Ishikawa (cell line): ENCODE results near the gene FBXW5.

ENCODE experiments used
- CEBPB ChIP-seq: IDR thresholded peaks from 2 replicates; pipeline ENCODE4 v1.6.1; 2012
- CREB1 ChIP-seq: IDR thresholded peaks from 2 replicates; pipeline ENCODE4 v1.6.1; 2012; ENCODE audit warnings: low read depth
- EGR1 ChIP-seq: IDR thresholded peaks from 2 replicates; pipeline ENCODE4 v1.6.1; 2012
- EP300 ChIP-seq: IDR thresholded peaks from 2 replicates; pipeline ENCODE4 v1.6.1; 2012; ENCODE audit warnings: borderline replicate concordance
- FOXM1 ChIP-seq: IDR thresholded peaks from 2 replicates; pipeline ENCODE4 v1.6.1; 2012; ENCODE audit warnings: low read depth, borderline replicate concordance
- NFIC ChIP-seq: IDR thresholded peaks from 2 replicates; pipeline ENCODE4 v1.6.1; 2012
- RAD21 ChIP-seq: IDR thresholded peaks from 2 replicates; pipeline ENCODE4 v1.6.1; 2012; ENCODE audit warnings: low read depth
- TAF1 ChIP-seq: IDR thresholded peaks from 2 replicates; pipeline ENCODE4 v1.6.1; 2012; ENCODE audit warnings: low read depth, mild to moderate bottlenecking
- TCF12 ChIP-seq: IDR thresholded peaks from 2 replicates; pipeline ENCODE4 v1.6.1; 2012; ENCODE audit warnings: low read depth
- TEAD4 ChIP-seq: IDR thresholded peaks from 2 replicates; pipeline ENCODE4 v1.6.1; 2012
- YY1 ChIP-seq: IDR thresholded peaks from 2 replicates; pipeline ENCODE4 v1.6.1; 2012; ENCODE audit warnings: low read depth
- ZBTB7A ChIP-seq: IDR thresholded peaks from 2 replicates; pipeline ENCODE4 v1.6.1; 2012; ENCODE audit warnings: low read depth
- TF ChIP-seq, protein P1 (sequence below): IDR thresholded peaks from 2 replicates; pipeline ENCODE4 v1.6.1; 2012
- TF ChIP-seq, protein P2 (sequence below): IDR thresholded peaks from 2 replicates; pipeline ENCODE4 v1.6.1; 2012
- TF ChIP-seq, protein P3 (sequence below): IDR thresholded peaks from 2 replicates; pipeline ENCODE4 v1.6.1; 2012; ENCODE audit warnings: low read depth, mild to moderate bottlenecking

The FBXW5 gene

DNA sequence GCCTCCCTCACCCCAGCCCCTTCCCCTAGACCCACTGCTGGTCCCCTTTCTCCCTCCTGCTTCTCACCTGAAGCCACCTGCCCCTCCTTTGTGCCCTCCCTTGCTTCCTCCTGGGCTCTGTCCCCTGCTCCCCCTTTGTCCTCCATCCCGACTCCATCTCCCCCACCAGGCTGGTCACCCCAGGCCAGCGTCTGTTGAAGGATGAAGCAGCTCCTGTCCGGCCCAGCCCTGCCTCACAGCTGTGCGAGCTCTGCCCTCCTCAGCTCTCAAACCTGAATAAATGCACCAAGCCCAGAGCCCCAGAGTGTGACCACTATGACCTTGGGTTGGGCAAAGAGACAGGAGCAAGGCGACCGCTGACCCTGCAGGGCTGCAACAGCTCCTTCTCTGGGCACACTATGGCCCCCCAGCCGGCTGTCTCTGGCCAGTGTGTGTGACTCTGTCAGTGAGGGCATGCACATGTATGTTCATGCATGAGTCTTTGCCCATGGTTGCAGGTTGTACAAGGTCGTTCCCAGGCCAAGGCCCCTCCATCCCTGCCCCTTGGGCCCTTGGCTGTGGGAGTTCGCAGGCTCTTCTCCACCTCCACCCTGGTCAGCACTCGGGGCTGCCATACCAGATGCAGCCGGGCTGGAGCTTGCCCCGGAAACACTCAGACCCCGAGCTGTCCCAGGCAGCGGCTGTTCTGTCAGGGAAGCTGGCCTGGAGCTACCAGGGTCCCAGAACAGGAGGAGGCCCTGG, 10.8 kb upstream of the FBXW5 start:
- TF ChIP-seq EP300, result no peak
- TF ChIP-seq TAF1, result no peak

DNA sequence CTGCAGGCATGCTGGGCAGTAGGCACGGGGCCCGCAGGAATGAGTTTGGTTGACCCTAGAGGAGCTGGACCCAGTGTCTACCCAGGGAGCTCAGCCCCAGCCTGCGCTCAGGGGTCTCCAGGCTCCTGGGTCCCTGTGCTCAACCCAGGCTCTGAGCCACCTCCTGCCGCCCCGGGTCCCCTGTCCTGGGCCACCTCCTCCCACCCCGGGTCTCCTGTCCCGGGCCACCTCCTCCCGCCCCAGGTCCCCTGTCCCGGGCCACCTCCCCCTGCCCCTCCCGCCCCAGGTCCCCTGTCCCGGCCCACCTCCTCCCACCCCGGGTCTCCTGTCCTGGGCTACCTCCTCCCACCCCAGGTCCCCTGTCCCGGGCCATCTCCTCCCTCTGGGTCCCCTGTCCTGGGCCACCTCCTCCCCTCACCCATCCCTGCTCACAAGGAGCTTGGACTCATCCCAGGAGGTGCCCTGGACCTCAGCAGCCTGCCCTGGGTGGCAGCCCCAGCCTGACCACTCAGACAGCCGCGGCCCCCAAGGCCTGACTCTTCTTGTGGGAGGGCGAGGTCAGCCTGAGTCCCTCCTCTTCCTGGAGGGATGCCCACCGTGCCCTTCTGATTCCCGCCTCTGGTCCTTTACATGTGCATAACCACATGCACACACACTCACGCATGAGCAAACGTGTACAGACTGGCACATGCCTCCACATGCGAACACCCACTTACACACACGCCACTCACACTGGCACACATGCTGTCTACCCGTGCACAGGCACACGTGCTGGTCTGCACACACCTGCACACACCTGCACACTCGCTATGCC, 9.9 kb upstream of the FBXW5 start:
- TF ChIP-seq TCF12, result no peak
- TF ChIP-seq, protein P1, sequence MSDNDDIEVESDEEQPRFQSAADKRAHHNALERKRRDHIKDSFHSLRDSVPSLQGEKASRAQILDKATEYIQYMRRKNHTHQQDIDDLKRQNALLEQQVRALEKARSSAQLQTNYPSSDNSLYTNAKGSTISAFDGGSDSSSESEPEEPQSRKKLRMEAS, result no peak
- TF ChIP-seq EP300, result no peak
- no peak for TF ChIP-seq CREB1
- no peak for TF ChIP-seq EGR1
- no peak for TF ChIP-seq CEBPB
- TF ChIP-seq TEAD4, result no peak
- TF ChIP-seq FOXM1, result no peak
- no peak for TF ChIP-seq NFIC
- TF ChIP-seq, protein P2, sequence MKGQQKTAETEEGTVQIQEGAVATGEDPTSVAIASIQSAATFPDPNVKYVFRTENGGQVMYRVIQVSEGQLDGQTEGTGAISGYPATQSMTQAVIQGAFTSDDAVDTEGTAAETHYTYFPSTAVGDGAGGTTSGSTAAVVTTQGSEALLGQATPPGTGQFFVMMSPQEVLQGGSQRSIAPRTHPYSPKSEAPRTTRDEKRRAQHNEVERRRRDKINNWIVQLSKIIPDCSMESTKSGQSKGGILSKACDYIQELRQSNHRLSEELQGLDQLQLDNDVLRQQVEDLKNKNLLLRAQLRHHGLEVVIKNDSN, result no peak
- no peak for TF ChIP-seq RAD21
- no peak for TF ChIP-seq YY1
- TF ChIP-seq, protein P3, sequence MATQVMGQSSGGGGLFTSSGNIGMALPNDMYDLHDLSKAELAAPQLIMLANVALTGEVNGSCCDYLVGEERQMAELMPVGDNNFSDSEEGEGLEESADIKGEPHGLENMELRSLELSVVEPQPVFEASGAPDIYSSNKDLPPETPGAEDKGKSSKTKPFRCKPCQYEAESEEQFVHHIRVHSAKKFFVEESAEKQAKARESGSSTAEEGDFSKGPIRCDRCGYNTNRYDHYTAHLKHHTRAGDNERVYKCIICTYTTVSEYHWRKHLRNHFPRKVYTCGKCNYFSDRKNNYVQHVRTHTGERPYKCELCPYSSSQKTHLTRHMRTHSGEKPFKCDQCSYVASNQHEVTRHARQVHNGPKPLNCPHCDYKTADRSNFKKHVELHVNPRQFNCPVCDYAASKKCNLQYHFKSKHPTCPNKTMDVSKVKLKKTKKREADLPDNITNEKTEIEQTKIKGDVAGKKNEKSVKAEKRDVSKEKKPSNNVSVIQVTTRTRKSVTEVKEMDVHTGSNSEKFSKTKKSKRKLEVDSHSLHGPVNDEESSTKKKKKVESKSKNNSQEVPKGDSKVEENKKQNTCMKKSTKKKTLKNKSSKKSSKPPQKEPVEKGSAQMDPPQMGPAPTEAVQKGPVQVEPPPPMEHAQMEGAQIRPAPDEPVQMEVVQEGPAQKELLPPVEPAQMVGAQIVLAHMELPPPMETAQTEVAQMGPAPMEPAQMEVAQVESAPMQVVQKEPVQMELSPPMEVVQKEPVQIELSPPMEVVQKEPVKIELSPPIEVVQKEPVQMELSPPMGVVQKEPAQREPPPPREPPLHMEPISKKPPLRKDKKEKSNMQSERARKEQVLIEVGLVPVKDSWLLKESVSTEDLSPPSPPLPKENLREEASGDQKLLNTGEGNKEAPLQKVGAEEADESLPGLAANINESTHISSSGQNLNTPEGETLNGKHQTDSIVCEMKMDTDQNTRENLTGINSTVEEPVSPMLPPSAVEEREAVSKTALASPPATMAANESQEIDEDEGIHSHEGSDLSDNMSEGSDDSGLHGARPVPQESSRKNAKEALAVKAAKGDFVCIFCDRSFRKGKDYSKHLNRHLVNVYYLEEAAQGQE, result no peak

DNA sequence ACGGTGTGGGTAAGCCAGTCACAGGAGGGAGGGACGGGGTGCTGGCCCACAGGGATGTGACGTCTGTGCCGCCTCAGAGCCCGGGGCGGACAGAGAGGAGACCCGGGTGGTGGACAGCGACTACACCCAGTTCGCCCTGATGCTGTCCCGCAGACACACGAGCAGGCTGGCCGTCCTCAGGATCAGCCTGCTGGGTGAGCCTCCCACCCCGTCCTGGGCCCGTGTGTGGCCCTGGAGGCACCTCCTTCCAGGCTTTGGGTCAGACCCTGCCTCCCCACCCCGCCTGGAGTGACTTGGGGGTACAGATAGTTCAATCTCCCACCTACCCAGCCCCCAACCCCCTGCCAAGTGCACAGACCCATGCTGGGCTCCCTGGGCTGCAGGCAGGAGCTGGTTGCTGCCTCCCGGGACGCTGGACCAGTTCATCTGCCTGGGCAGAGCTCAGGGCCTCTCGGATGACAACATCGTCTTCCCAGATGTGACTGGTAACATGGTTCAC, 9.3 kb upstream of the FBXW5 start:
- TF ChIP-seq RAD21 (no peak), EP300 (no peak), TEAD4 (no peak), FOXM1 (no peak), TAF1 (no peak), TCF12 (no peak), YY1 (no peak), CREB1 (no peak), NFIC (no peak), ZBTB7A (no peak), CEBPB (no peak), EGR1 (no peak)
- TF ChIP-seq, protein P1, result no peak
- TF ChIP-seq, protein P2, result no peak
- TF ChIP-seq, protein P3, result no peak

DNA sequence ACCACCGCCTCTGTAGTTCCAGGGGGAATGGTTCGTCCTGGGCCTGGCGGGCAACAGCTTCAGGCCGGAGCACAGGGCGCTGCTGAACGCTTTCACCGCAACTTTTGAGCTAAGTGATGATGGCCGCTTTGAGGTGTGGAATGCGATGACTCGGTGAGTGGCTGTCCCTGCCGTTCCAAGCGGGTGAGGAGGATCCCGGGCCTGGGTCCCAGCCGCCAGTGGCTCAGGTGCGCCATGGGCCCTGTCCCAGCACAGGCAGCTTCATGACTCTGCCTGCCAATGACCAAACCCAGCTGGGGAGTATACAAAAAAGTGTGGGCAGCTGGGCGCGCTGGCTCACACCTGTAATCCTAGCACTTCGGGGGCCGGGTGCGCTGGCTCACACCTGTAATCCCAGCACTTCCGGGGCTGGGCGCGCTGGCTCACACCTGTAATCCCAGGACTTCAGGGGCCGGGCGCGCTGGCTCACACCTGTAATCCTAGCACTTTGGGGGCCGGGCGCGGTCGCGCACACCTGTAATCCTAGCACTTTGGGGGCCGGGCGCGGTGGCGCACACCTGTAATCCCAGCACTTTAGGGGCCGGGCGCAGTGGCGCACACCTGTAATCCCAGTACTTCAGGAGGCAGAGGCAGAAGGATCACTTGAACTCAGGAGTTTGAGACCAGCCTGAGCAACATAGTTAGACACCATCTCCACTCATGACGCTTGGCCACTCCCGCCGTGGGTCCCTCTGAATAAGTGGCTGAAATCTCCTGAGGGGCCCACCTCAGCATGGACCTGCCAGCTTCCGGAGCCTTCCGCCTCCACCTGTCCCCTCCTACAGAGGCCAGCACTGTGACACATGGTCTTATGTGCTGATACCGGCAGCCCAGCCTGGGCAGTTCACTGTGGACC, 8.6 kb upstream of the FBXW5 start:
- no peak for TF ChIP-seq ZBTB7A
- TF ChIP-seq TAF1, result no peak
- no peak for TF ChIP-seq RAD21
- TF ChIP-seq NFIC, result no peak
- TF ChIP-seq, protein P1, result no peak
- TF ChIP-seq EP300, result no peak
- TF ChIP-seq, protein P3, result no peak
- no peak for TF ChIP-seq CREB1
- TF ChIP-seq FOXM1, result no peak
- TF ChIP-seq, protein P2, result no peak
